Measurements from ENCODE around the gene RAB11FIP2. TPM values are rescaled to one million over a fixed set of nuclear protein-coding genes. Genes with fewer than 3 reads are reported as not detected.
"Not testable (repeated sequence)": the region's sequence is repeated elsewhere in the genome, so short reads cannot be mapped to it uniquely, and the experiment has no call there.

Gene RAB11FIP2
- 10 to 100 TPM; 45.8 to 62.4 (median 57.8) TPM for polyA plus RNA-seq (ENCODE audit: insufficient read length in 4 of 4)

- DNase-seq (ENCODE audit: low read depth in 4 of 4, low spot score in 2 of 4), result peak; percentile 69 to 89 (median 86)
These were observed at the start of gene RAB11FIP2 for GRCh38 chr10:118046395-118047156. TSS of gene RAB11FIP2 (minus strand) at chr10:118046941. CDS start at chr10:118046163, 778 bp downstream.

- no peak for DNase-seq (ENCODE audit: low read depth in 4 of 4, low spot score in 2 of 4)
These were observed 49.3 kb upstream of the RAB11FIP2 start for GRCh38 chr10:118096022-118096421.

- DNase-seq (ENCODE audit: low read depth in 4 of 4, low spot score in 2 of 4), result no peak
These were observed 45.5 kb upstream of the RAB11FIP2 start for GRCh38 chr10:118092209-118092608.

- no peak for DNase-seq (ENCODE audit: low read depth in 4 of 4, low spot score in 2 of 4)
These were observed 34.1 kb upstream of the RAB11FIP2 start for GRCh38 chr10:118080817-118081216.

GRCh38 chr10:118076705-118077104 is 30.0 kb upstream of the RAB11FIP2 start:
- no peak for DNase-seq (ENCODE audit: low read depth in 4 of 4, low spot score in 2 of 4)

GRCh38 chr10:118072840-118073239 is 26.1 kb upstream of the RAB11FIP2 start:
- no peak for DNase-seq (ENCODE audit: low read depth in 4 of 4, low spot score in 2 of 4)

GRCh38 chr10:118067389-118067788 is 20.6 kb upstream of the RAB11FIP2 start:
- not testable (repeated sequence) for DNase-seq (ENCODE audit: low read depth in 4 of 4, low spot score in 2 of 4)

GRCh38 chr10:118062798-118063238 is 16.1 kb upstream of the RAB11FIP2 start:
- DNase-seq (ENCODE audit: low read depth in 4 of 4, low spot score in 2 of 4), result no peak

GRCh38 chr10:118058371-118058770 is 11.6 kb upstream of the RAB11FIP2 start:
- DNase-seq (ENCODE audit: low read depth in 4 of 4, low spot score in 2 of 4), result no peak

GRCh38 chr10:118057361-118057760 is 10.6 kb upstream of the RAB11FIP2 start:
- no peak for DNase-seq (ENCODE audit: low read depth in 4 of 4, low spot score in 2 of 4)

- no peak for DNase-seq (ENCODE audit: low read depth in 4 of 4, low spot score in 2 of 4)
These were observed 7.6 kb upstream of the RAB11FIP2 start for GRCh38 chr10:118054383-118054782.

GRCh38 chr10:118052816-118053215 is 6.1 kb upstream of the RAB11FIP2 start:
- DNase-seq (ENCODE audit: low read depth in 4 of 4, low spot score in 2 of 4), result no peak

- DNase-seq (ENCODE audit: low read depth in 4 of 4, low spot score in 2 of 4), result no peak
These were observed 1.1 kb upstream of the RAB11FIP2 start for GRCh38 chr10:118047880-118048279.

- no peak for DNase-seq (ENCODE audit: low read depth in 4 of 4, low spot score in 2 of 4)
These were observed 497 bp upstream of the RAB11FIP2 start for GRCh38 chr10:118047157-118047719.

GRCh38 chr10:118045837-118046394 is 825 bp downstream of the RAB11FIP2 start:
- peak in 2 of 4 donors; percentile 39 to 67 for DNase-seq (ENCODE audit: low read depth in 4 of 4, low spot score in 2 of 4)

GRCh38 chr10:118045158-118045836 is 1.4 kb downstream of the RAB11FIP2 start:
- no peak for DNase-seq (ENCODE audit: low read depth in 4 of 4, low spot score in 2 of 4)

- no peak for DNase-seq (ENCODE audit: low read depth in 4 of 4, low spot score in 2 of 4)
These were observed 3.9 kb downstream of the RAB11FIP2 start for GRCh38 chr10:118042827-118043242.

GRCh38 chr10:118042336-118042735 is 4.4 kb downstream of the RAB11FIP2 start:
- DNase-seq (ENCODE audit: low read depth in 4 of 4, low spot score in 2 of 4), result no peak

GRCh38 chr10:118041316-118041715 is 5.4 kb downstream of the RAB11FIP2 start:
- no peak for DNase-seq (ENCODE audit: low read depth in 4 of 4, low spot score in 2 of 4)

GRCh38 chr10:118036281-118036875 is 10.4 kb downstream of the RAB11FIP2 start:
- no peak for DNase-seq (ENCODE audit: low read depth in 4 of 4, low spot score in 2 of 4)
